ENCODE results near the gene OR6V1.
A peak's percentile ranks its signal among the peaks of the same experiment; 100 is the strongest.

Gene OR6V1, protein sequence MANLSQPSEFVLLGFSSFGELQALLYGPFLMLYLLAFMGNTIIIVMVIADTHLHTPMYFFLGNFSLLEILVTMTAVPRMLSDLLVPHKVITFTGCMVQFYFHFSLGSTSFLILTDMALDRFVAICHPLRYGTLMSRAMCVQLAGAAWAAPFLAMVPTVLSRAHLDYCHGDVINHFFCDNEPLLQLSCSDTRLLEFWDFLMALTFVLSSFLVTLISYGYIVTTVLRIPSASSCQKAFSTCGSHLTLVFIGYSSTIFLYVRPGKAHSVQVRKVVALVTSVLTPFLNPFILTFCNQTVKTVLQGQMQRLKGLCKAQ

GRCh38 chr7:143052041-143052440 is at the start of gene OR6V1:
Gene OR6V1 (plus strand): TSS chr7:143052341. CDS start chr7:143052341, 0 bp downstream.
- DNase-seq (ENCODE audit: low spot score) (no peak), FAIRE-seq (no peak)

- DNase-seq (ENCODE audit: low spot score) (no peak), FAIRE-seq (no peak)
These were observed 49.2 kb upstream of the OR6V1 start for GRCh38 chr7:143002898-143003297.

DNA sequence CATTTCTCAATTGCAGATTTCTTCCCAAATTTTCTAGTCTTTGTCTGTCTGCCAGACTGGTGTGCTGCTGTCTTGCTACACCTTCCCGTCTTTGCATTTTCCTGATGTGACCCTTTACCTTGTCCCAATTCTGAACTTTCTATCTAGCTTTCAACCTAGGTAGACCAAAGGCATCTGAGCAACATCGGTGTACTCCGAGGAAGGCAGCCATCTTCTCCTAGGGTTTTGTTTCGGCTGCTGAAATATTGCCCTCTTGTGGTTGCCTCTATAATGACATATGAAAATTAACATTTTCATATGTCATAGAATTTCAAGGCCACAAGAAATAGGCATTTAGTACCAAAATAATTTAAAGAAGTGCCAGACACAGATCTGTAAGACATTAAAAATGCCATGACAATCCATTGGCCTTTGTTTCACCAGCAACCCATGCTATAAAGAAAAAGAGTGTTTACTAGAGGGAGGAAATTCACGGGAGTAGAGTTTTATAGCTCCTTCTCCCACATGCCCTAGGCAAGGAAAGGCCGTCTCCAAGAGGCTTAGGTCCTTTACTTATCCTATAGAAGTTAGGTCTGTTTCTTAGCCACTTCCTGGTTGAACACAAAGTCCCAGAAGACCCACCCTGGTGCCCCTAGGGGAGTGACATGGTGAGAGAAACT is 48.6 kb upstream of the OR6V1 start:
- FAIRE-seq (no peak), DNase-seq (ENCODE audit: low spot score) (peak; percentile 54)

DNA sequence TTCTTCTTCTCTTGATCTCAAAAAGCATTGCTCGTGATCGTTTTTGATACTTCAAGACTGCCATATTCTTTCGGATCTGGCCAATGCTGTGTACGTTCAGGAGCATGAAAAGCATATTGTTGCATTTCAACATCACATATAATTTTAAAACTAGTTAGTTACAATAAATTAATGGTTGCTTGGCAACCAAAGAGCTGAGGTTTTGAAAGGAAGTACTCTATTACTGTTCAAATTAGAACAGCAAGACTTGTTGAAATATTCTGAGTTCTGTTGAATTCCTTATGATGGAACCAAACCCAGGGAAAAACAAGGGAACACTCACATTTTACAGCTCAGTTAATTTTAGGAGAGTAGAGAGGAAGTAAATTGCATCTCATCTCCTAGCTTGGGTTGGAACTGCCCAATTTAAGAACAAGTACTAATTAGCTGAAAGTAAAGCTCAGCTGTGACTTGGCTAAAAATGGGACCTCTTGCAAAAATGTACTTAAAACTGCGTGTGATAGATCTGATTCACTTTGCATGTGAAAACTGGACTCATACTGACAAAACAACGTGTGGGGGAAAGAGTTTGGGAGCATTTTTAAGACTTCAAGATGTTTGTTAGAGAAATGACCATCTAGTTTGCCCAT is 46.4 kb upstream of the OR6V1 start:
- FAIRE-seq (no peak), DNase-seq (ENCODE audit: low spot score) (no peak)

DNA sequence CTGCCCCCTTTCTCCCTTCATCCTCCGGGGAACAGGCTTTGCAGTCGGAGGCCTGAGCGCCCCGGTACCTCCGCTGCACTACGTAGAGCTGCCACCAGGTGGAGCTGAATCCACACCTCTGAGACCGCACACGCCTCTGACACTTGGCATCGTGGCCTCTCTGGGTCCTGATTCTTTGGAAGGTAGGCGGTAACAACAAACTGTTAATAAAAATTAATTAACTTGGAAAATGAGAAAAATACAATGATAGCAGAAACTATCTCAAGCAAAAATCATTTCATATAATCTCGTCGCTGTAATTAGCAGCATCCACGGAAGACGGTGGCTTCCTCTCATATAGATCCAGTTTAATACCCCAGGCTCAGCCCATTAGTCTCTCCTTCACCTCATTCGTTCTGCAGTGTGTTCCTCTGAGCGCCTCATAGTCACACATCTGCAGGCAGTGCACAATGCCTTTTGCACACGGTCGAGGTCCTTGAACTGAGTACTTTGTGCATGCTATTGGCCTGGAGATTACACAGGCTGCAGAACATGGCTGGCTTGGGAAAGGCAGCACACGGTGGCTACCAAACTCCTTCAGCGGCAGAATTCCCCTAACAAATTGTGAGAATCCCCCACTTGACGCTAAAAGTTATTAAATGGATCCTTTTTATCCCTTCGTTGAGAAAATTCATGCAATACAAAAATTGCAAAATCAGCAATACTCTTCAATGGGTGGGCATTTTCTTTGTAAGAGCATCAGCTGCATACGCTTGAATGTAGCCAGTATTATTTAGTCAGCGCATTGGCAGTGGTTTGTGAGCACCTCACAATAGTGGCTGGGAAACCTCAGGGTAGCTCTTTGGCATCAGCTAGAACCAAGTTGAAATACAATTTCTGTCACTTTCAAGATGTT is 43.9 kb upstream of the OR6V1 start:
- no peak for FAIRE-seq
- peak; percentile 69 for DNase-seq (ENCODE audit: low spot score)

DNA sequence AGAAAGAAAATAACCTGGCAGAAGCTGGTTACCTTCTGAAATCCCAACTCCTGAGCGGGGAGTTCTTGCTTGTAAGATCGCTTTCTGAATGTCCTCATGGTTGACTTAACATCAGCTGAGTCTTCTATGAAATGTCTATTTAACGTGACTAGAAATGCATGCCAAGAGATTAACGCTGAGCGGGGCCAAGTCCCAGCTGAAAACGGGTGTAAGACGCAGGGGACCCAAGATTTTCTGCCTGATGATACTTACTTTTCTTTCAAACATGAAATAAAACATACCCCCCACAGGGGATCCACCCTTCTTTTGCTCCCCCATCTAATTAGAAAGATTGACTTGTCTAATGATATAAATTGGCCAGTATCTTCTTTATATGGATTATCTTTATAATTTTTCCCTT is 40.1 kb upstream of the OR6V1 start:
- DNase-seq (ENCODE audit: low spot score): no peak
- no peak for FAIRE-seq

- DNase-seq (ENCODE audit: low spot score): no peak
- FAIRE-seq: no peak
These were observed 39.7 kb upstream of the OR6V1 start for GRCh38 chr7:143012409-143012808.

GRCh38 chr7:143013473-143013872 is 38.7 kb upstream of the OR6V1 start:
- FAIRE-seq (no peak), DNase-seq (ENCODE audit: low spot score) (no peak)

GRCh38 chr7:143013893-143014292 is 38.2 kb upstream of the OR6V1 start:
- no peak for FAIRE-seq

GRCh38 chr7:143015084-143015483 is 37.1 kb upstream of the OR6V1 start:
- FAIRE-seq (no peak), DNase-seq (ENCODE audit: low spot score) (no peak)

More at GRCh38 chr7:143013893-143014292, 38.2 kb upstream of the OR6V1 start:
- DNase-seq (ENCODE audit: low spot score): no peak

GRCh38 chr7:143015926-143016490 is 36.1 kb upstream of the OR6V1 start:
- FAIRE-seq (no peak), DNase-seq (ENCODE audit: low spot score) (no peak)

- FAIRE-seq: no peak
These were observed 35.1 kb upstream of the OR6V1 start for GRCh38 chr7:143016996-143017395.

DNA sequence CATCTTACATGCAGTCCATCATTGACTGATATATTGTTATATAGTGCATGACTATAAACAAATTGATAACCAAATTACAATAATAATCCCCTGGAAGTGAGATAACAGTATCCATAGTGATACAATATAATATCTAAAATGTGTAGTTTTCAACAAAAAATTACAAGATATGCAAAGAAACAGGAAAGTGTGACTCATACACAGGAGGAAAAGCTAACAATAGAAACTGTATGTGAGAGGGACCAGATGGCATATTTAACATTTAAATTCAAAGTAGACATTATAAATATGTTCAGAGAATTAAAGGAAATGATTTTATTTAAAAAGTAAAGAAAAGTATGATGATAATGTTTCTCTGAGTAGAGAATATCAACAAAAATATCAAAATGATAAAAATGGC is 33.2 kb upstream of the OR6V1 start:
- DNase-seq (ENCODE audit: low spot score): no peak
- FAIRE-seq: no peak

More at GRCh38 chr7:143016996-143017395, 35.1 kb upstream of the OR6V1 start:
- DNase-seq (ENCODE audit: low spot score): no peak

- no peak for DNase-seq (ENCODE audit: low spot score)
- FAIRE-seq: no peak
These were observed 29.1 kb upstream of the OR6V1 start for GRCh38 chr7:143023047-143023446.

DNA sequence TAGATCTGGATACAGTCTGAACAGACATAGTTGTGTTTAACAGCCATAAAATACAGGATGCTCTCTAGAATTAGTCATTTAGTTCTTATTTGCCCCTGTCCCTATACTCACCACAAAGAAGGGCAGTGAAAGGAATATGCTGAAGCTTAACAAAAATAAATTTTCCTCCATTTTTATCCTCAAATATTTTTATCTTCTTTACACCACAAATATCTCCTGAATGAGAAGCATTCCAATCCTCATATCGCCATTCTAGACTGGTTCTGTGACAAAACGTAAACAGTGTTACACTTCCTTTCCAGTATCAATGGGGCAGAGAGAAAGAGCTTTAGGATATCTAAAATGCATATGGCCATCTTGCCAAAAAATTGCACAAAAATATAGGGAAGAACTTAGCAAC is 26.8 kb upstream of the OR6V1 start:
- no peak for FAIRE-seq
- DNase-seq (ENCODE audit: low spot score): no peak

DNA sequence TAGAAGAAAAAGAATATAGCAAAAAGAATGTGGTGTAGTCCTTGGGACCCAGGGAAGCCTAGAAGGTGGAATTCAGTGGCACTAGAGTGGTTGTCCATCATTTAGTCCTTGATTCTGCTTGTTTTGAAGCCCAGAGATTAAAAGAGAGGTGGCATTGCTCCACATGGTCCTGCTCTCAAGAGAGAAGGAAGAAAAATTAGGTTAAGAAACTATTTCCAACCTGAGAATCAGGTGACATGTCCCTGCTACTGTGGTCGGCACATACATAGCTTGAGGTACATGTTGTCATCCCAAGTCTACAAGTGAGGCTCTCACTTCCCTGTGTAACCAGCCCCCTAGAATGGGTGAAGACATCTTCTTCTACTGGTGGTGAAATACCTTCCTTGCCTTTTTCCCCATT is 25.1 kb upstream of the OR6V1 start, which contains the start of gene OR9A2:
OR9A2 (minus strand) TSS at position 101 of the 400 bp plus-strand sequence; CDS start at position 101, 0 bp downstream.
- FAIRE-seq (no peak), DNase-seq (ENCODE audit: low spot score) (no peak)

GRCh38 chr7:143027683-143028082 is 24.5 kb upstream of the OR6V1 start:
- no peak for FAIRE-seq
- no peak for DNase-seq (ENCODE audit: low spot score)

- DNase-seq (ENCODE audit: low spot score): no peak
- FAIRE-seq: no peak
These were observed 13.5 kb upstream of the OR6V1 start for GRCh38 chr7:143038635-143039034.

GRCh38 chr7:143040209-143040715 is 11.9 kb upstream of the OR6V1 start:
- FAIRE-seq: no peak
- DNase-seq (ENCODE audit: low spot score): no peak

DNA sequence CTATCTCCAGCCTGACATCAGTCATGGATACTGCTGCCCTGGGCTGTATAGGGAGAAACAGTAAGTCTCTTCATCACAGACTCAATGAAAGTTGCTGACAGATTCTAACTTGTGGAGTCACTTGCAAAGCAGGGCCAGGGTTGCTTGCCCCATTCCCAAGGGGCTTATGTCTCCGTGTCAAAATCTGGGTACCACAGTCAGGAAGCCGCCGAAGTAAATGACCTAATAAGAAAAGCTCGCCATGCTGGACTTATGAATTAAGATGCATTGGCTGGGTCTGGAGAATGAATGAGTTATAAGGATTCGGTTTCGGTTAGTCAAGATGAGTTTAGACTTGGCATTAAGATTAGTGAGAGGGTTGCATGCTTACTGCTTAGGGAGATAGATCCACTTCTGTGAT is 10.8 kb upstream of the OR6V1 start:
- FAIRE-seq (no peak), DNase-seq (ENCODE audit: low spot score) (no peak)

Measured in urothelium cell line (cell line).